Thyroid gland (tissue), 4 donors: ENCODE data around the gene CABLES2.
A peak's percentile ranks its signal among the peaks of the same experiment; 100 is the strongest.

Experiments
- POLR2A ChIP-seq, 2 donors: fragments of 450-650 bp; IDR thresholded peaks; one replicate each; pipeline ENCODE4 v1.6.1; 2017; ENCODE audit warnings: antibody characterized with exemption in 2 of 2, mild to moderate bottlenecking in 2 of 2, moderate library complexity in 1 of 2
- TF ChIP-seq, protein P1 (sequence below), 6 experiments: fragments of 200-600 bp in 3 of 6; fragments of 450-650 bp in 3 of 6; sonication (generic) in 3 of 6; IDR thresholded peaks; one replicate each; pipeline ENCODE4 v1.5.1; 2016 to 2019; ENCODE audit warnings: antibody characterized with exemption in 6 of 6, mild to moderate bottlenecking in 2 of 6, inconsistent platforms in 1 of 6, moderate library complexity in 1 of 6

DNA sequence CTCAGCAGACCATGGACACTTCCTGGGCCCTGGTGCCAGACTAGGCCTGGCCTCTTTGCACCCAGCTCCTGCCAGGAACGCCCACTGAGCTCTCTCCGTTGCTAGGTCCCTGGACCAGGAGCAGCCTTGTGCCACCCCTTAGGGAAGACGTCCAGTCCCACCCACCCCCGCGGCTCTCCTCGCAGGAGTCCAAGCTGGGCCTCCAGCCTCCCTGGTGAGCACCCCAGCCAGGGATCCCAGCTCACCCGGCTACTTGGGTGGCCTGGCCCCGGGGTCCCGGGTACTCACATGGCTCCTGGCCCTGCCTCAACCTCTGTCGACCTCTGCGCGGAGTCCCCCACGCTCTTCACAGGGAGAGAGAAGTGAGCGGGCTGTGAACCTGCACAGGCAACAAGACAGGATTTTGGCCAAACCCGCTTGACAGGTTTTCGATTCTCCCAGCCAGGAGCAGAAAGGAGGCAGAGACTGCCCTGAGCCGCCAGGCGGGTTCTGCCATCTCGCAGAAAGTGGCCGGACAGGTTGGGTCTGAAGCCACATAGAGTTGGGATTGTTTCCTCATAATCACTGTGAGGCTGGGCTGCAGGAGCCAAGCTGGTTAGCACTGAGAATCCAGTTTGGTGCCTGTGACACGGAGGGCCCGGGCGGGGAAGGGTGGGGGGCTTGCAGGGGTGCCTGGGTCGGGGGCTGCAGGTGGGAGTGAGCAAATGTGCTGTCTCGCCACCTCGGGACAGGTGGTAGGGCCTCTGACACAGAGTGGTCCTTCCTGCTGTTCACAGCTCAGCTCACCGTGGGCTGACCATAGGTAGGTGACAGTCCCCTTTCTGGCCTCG, 20.3 kb upstream of the CABLES2 start, which contains the start of gene RBBP8NL:
- TF ChIP-seq, protein P1, sequence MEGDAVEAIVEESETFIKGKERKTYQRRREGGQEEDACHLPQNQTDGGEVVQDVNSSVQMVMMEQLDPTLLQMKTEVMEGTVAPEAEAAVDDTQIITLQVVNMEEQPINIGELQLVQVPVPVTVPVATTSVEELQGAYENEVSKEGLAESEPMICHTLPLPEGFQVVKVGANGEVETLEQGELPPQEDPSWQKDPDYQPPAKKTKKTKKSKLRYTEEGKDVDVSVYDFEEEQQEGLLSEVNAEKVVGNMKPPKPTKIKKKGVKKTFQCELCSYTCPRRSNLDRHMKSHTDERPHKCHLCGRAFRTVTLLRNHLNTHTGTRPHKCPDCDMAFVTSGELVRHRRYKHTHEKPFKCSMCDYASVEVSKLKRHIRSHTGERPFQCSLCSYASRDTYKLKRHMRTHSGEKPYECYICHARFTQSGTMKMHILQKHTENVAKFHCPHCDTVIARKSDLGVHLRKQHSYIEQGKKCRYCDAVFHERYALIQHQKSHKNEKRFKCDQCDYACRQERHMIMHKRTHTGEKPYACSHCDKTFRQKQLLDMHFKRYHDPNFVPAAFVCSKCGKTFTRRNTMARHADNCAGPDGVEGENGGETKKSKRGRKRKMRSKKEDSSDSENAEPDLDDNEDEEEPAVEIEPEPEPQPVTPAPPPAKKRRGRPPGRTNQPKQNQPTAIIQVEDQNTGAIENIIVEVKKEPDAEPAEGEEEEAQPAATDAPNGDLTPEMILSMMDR (IDR thresholded peaks at IDR 0.05) = peak in 4 of 6 experiments; percentile 34 to 50 (median 44)
- TF ChIP-seq POLR2A (IDR thresholded peaks at IDR 0.05) = no peak
